K562 (cell line): ENCODE measurements around the gene NOS1. TPM values are rescaled to one million over a fixed set of nuclear protein-coding genes. Genes with fewer than 3 reads are reported as not detected.

Experiments used
- ATAC-seq: fragments of 200-7000 bp; cut with Tn5 transposase; 3 replicates; pipeline ENCODE4 v1.9.1; 2020; ENCODE audit warnings: moderate library complexity
- BruUV-seq: library from RNA; stranded (reverse); fragments of 400-500 nt; replicated peaks from 2 replicates; lab custom pipeline; 2021; lab: Mats Ljungman, UMichigan
- CTCF ChIA-PET: fragments of 300-600 bp; formaldehyde crosslinking; extraction: SDS; loops from one replicate; lab custom pipeline; 2021; ENCODE audit warnings: low intra/inter-chr PET ratio; lab: Yijun Ruan, JAX
- POLR2A ChIA-PET: fragments of 300-600, 350-650 bp; sonication (Branson Sonifier 250); formaldehyde crosslinking; extraction: SDS; loops from one replicate; lab custom pipeline; 2021; ENCODE audit warnings: antibody characterized with exemption, inconsistent platforms; lab: Yijun Ruan, JAX
- DNase-seq, 4 experiments: peaks; one replicate each; pipeline versions ENCODE4 v3.0.0 to v3.0.0-alpha.2; 2011 to 2018; ENCODE audit warnings: low spot score in 3 of 4, mixed read lengths in 3 of 4; ENCODE audit errors: extremely low read depth in 1 of 4
- FAIRE-seq: peaks from 2 replicates; lab custom pipeline; 2011; peaks lifted over from hg19 to GRCh38; lab: Jason Lieb, UNC
- H2AFZ ChIP-seq: 2 replicates; pipeline ENCODE4 v1.6.0; 2011; ENCODE audit warnings: low read depth, low read length, control low read depth, inconsistent platforms
- H3K27ac ChIP-seq: fragments of 200-600 bp; 3 replicates; pipeline ENCODE4 v1.8.0; 2011; ENCODE audit warnings: low read depth, mild to moderate bottlenecking, control low read depth, inconsistent platforms, low read length, moderate library complexity, mixed read lengths; ENCODE audit errors: extremely low read depth
- H3K27me3 ChIP-seq, 2 experiments: fragments of 300-600 bp in 1 of 2; 2 replicates in 1 of 2; 3 replicates in 1 of 2; pipeline versions ENCODE4 v1.6.0 to v1.8.0; 2011; ENCODE audit warnings: inconsistent platforms in 2 of 2, low read length in 2 of 2, mild to moderate bottlenecking in 1 of 2, mixed read lengths in 1 of 2, moderate library complexity in 1 of 2; ENCODE audit not compliant: control insufficient read depth in 2 of 2, insufficient read depth in 2 of 2
- H3K36me3 ChIP-seq: fragments of 300-600 bp; 3 replicates; pipeline ENCODE4 v1.8.0; 2011; ENCODE audit warnings: mild to moderate bottlenecking, low read length, inconsistent platforms; ENCODE audit not compliant: control insufficient read depth, insufficient read depth
- H3K4me1 ChIP-seq, 2 experiments: fragments of 200-600 bp in 1 of 2; replicated peaks in 1 of 2; 2 replicates in 1 of 2; 3 replicates in 1 of 2; pipeline versions ENCODE4 v1.5.1 to v1.8.0; 2011; ENCODE audit warnings: inconsistent platforms in 2 of 2, low read length in 2 of 2, mild to moderate bottlenecking in 1 of 2, mixed read lengths in 1 of 2, moderate library complexity in 1 of 2; ENCODE audit not compliant: control insufficient read depth in 2 of 2, insufficient read depth in 2 of 2
- H3K4me2 ChIP-seq: 2 replicates; pipeline ENCODE4 v1.6.1; 2011; ENCODE audit warnings: low read length, control low read depth, inconsistent platforms, mixed read lengths; ENCODE audit not compliant: insufficient read depth
- H3K4me3 ChIP-seq: fragments of 200-600 bp; sonication (generic), shearing (Covaris generic); 2 replicates; pipeline ENCODE4 v1.5.1; 2016; ENCODE audit warnings: control low read depth, inconsistent platforms
- H3K79me2 ChIP-seq: fragments of 200-600 bp; 3 replicates; pipeline ENCODE4 v1.8.0; 2011; ENCODE audit warnings: low read length, inconsistent platforms; ENCODE audit not compliant: control insufficient read depth, insufficient read depth
- H3K9ac ChIP-seq, 2 experiments: 2 replicates each; pipeline versions ENCODE4 v1.6.0 to v1.6.1; 2011; ENCODE audit warnings: low read depth in 2 of 2, low read length in 2 of 2, control low read depth in 1 of 2, inconsistent platforms in 1 of 2, mild to moderate bottlenecking in 1 of 2, mixed read lengths in 1 of 2; ENCODE audit not compliant: insufficient read depth in 1 of 2
- H3K9me1 ChIP-seq: one replicate; pipeline ENCODE4 v1.6.0; 2011; ENCODE audit warnings: inconsistent platforms, mild to moderate bottlenecking, low read length, moderate library complexity; ENCODE audit not compliant: control insufficient read depth, insufficient read depth
- H3K9me3 ChIP-seq: replicated peaks from 2 replicates; pipeline ENCODE4 v1.5.1; 2011; ENCODE audit warnings: low read depth, low read length, inconsistent platforms; ENCODE audit not compliant: control insufficient read depth, insufficient read depth
- H4K20me1 ChIP-seq: replicated peaks from 2 replicates; pipeline ENCODE4 v1.6.1; 2011; ENCODE audit warnings: low read length, inconsistent platforms, mixed read lengths; ENCODE audit not compliant: control insufficient read depth, insufficient read depth
- ATF4 ChIP-seq: fragments of 450-650 bp; formaldehyde crosslinking; IDR thresholded peaks from 2 replicates; pipeline ENCODE4 v1.4.0; 2022; ENCODE audit warnings: mild to moderate bottlenecking, moderate library complexity
- CC2D1A ChIP-seq: fragments of 450-650 bp; IDR thresholded peaks from 2 replicates; pipeline ENCODE4 v1.6.1; 2017; ENCODE audit warnings: mild to moderate bottlenecking
- ETS1 ChIP-seq: conservative IDR thresholded peaks from 2 replicates; pipeline ENCODE4 v1.6.1; 2011; ENCODE audit warnings: low read depth, mild to moderate bottlenecking, low read length; ENCODE audit not compliant: control insufficient read depth
- HMBOX1 ChIP-seq: sonication (generic); IDR thresholded peaks from 2 replicates; pipeline ENCODE4 v1.6.1; 2016
- HMG20A ChIP-seq: fragments of 450-650 bp; formaldehyde crosslinking; conservative IDR thresholded peaks from 2 replicates; pipeline ENCODE4 v1.4.0; 2020; ENCODE audit warnings: mild to moderate bottlenecking, mixed read lengths
- ID3 ChIP-seq, 2 experiments: fragments of 250-450 bp in 1 of 2; fragments of 450-650 bp in 1 of 2; sonication (Bioruptor Pico) in 1 of 2; IDR thresholded peaks; 2 replicates each; pipeline versions ENCODE4 v1.6.1 to v1.8.0; 2016 to 2021; ENCODE audit warnings: mild to moderate bottlenecking in 2 of 2, moderate library complexity in 2 of 2, missing compliant biosample characterization in 1 of 2, missing genetic modification characterization in 1 of 2
- KDM1A ChIP-seq, 2 experiments: fragments of 450-650 bp; IDR thresholded peaks; 2 replicates each; pipeline ENCODE4 v1.6.1; 2016; ENCODE audit warnings: mild to moderate bottlenecking in 2 of 2
- KLF13 ChIP-seq: fragments of 450-650 bp; IDR thresholded peaks from 2 replicates; pipeline ENCODE4 v1.6.1; 2016; ENCODE audit warnings: missing genetic modification characterization, low read depth, mild to moderate bottlenecking, missing compliant biosample characterization, moderate library complexity, borderline replicate concordance
- MBD2 ChIP-seq: sonication (generic); IDR thresholded peaks from 2 replicates; pipeline ENCODE4 v1.6.1; 2016; ENCODE audit warnings: low read depth, borderline replicate concordance
- NEUROD1 ChIP-seq: fragments of 150-350 bp; IDR thresholded peaks from 2 replicates; pipeline ENCODE4 v1.6.1; 2014; ENCODE audit warnings: borderline replicate concordance, low read length, low read depth; ENCODE audit not compliant: partially characterized antibody
- NR3C1 ChIP-seq: sonication (generic); formaldehyde crosslinking; IDR thresholded peaks from 2 replicates; pipeline ENCODE4 v1.8.1; 2022; ENCODE audit warnings: missing genetic modification reagents
- TAF15 ChIP-seq: fragments of 200-400 bp; formaldehyde crosslinking; IDR thresholded peaks from 2 replicates; pipeline ENCODE4 v1.6.1; 2017; ENCODE audit warnings: mild to moderate bottlenecking, low read depth, low read length, moderate library complexity
- ZBTB8A ChIP-seq: fragments of 450-650 bp; IDR thresholded peaks from 2 replicates; pipeline ENCODE4 v1.6.1; 2018; ENCODE audit warnings: mild to moderate bottlenecking, moderate library complexity; ENCODE audit not compliant: partially characterized antibody
- ZNF24 ChIP-seq: fragments of 450-650 bp; IDR thresholded peaks from 2 replicates; pipeline ENCODE4 v1.6.1; 2016
- ZNF780A ChIP-seq: fragments of 250-450 bp; sonication (Bioruptor Pico); IDR thresholded peaks from 2 replicates; pipeline ENCODE4 v1.5.0; 2021; ENCODE audit warnings: mild to moderate bottlenecking
- ZSCAN32 ChIP-seq: fragments of 450-650 bp; formaldehyde crosslinking; IDR thresholded peaks from 2 replicates; pipeline ENCODE4 v1.4.0; 2020; ENCODE audit warnings: mild to moderate bottlenecking, moderate library complexity
- WGBS: fragments of 100-300 bp; shearing (Covaris generic); methylation state at CpG from one replicate; pipeline ENCODE4 v1.1.6; 2016; ENCODE audit warnings: low coverage, mixed read lengths; ENCODE audit not compliant: insufficient coverage; ENCODE audit errors: missing lambda C conversion rate; 5-methylcytosine and 5-hydroxymethylcytosine counted together
- in situ Hi-C: fragments of 300-500 bp; cut with MboI; formaldehyde crosslinking; loops from 4 replicates; pipeline ENCODE4 v1.15.0; 2018; ENCODE audit warnings: inconsistent platforms, mixed read lengths
- intact Hi-C: fragments of 100-400 bp; cut with micrococcal nuclease; formaldehyde crosslinking; loops from 2 replicates; pipeline ENCODE4 v1.14.2; 2022
- polyA plus RNA-seq, 8 experiments: library from polyadenylated mRNA; depleted of rRNA in 4 of 8; stranded (reverse) in 5 of 8; unstranded in 3 of 8; fragments of >200 nt; fragmentation: Nextera tagmentation in 2 of 8; fragmentation: Illumina TruSeq in 1 of 8; extraction: Ambion mirVana in 2 of 8; extraction: Trizol in 1 of 8; gene quantifications; 2 replicates each; pipeline versions ENCODE4 v1.2.1 to v1.2.3, GENCODE V29; 2011 to 2014; ENCODE audit warnings: inconsistent platforms in 1 of 8, missing spikeins in 1 of 8
- total RNA-seq, 7 experiments: library from RNA; depleted of rRNA in 6 of 7; stranded (reverse); fragments of >200 nt in 6 of 7; fragmentation: Illumina TruSeq in 2 of 7; extraction: Trizol in 2 of 7; gene quantifications; 2 replicates each; pipeline versions ENCODE4 v1.2.1 to v1.2.3, GENCODE V29; 2011 to 2021; ENCODE audit warnings: low replicate concordance in 1 of 7

The NOS1 gene
- total and polyA plus RNA-seq, 9 of the 15 experiments (the other 6 are each of a cell fraction or from before 2014, with no cell fraction given) = not detected

- H3K36me3 ChIP-seq = no peaks in the 10 kb centered on the region
- 2% methylated on average over 6 of the region's 6 CpGs for WGBS
- H3K27ac ChIP-seq = no peak overlapping the region
- H3K27me3 ChIP-seq = peaks cover 18 to 69% of the 10 kb centered on the region in 2 experiments
- ATAC-seq (no peak), DNase-seq (no peak), FAIRE-seq (no peak)
- H3K4me1 ChIP-seq = no peaks in the 10 kb centered on the region; a peak in 1 of 5 replicates
- H3K9me3 ChIP-seq = no peaks in the 10 kb centered on the region
- intact Hi-C loops = loop anchor here (5.0 to 10.0 kb wide), 3 partner anchors 474 to 642 kb away; no protein-coding TSS in a partner anchor
- no peaks in the 10 kb centered on the region for H3K79me2 ChIP-seq
- H3K4me3 ChIP-seq = no peak overlapping the region
- POLR2A ChIA-PET = interaction anchor here (0.6 to 0.8 kb wide), 2 partner anchors 63 to 440 kb away, joined by 3 to 5 read pairs; no protein-coding TSS in a partner anchor
- in situ Hi-C loops = loop anchor here (10.0 kb wide), 1 partner anchor 624 kb away; no protein-coding TSS in a partner anchor
- H3K4me2 ChIP-seq = no peak overlapping the region
- H2AFZ ChIP-seq = no peak overlapping the region
- H4K20me1 ChIP-seq = peaks cover 12% of the 10 kb centered on the region; the same call in 1 of the 2 replicates
- H3K9me1 ChIP-seq = no peaks in the 10 kb centered on the region
- no peak overlapping the region for H3K9ac ChIP-seq
- TF ChIP-seq ZNF24 (no peak), ID3 (CRISPR knock-in tag; IDR thresholded peaks at IDR 0.05) (no peak), ID3 (tag; IDR thresholded peaks at IDR 0.05) (no peak), MBD2 (no peak), HMG20A (CRISPR knock-in tag) (no peak), CC2D1A (no peak), ZBTB8A (no peak), ETS1 (no peak), KLF13 (no peak), ZSCAN32 (CRISPR knock-in tag) (no peak), HMBOX1 (no peak), TAF15 (no peak), NEUROD1 (no peak), KDM1A (IDR thresholded peaks at IDR 0.05) (no peak), ATF4 (CRISPR knock-in tag) (no peak), ZNF780A (no peak), NR3C1 (CRISPR knock-in tag) (no peak)
- CTCF ChIA-PET = no interaction called here
- BruUV-seq = no TSS peak
Measured at GRCh38 chr12:117210266-117210918, 151.0 kb downstream of the NOS1 start.
